HG03442 (cell line): ENCODE results near the gene MBD5.

Experiments
- ATAC-seq: cut with Tn5 transposase; IDR thresholded peaks from one replicate; pipeline ENCODE4 v1.9.1; 2021; ENCODE audit warnings: mild to moderate bottlenecking, moderate library complexity; ENCODE audit not compliant: unreplicated experiment

MBD5 gene

GRCh38 chr2:148450531-148450930 lies 429.6 kb downstream of the MBD5 start:
- no peak for ATAC-seq

GRCh38 chr2:148451046-148451445 lies 430.2 kb downstream of the MBD5 start:
- ATAC-seq: no peak

- no peak for ATAC-seq
These were observed 434.9 kb downstream of the MBD5 start for GRCh38 chr2:148455791-148456190.

- no peak for ATAC-seq
These were observed 437.3 kb downstream of the MBD5 start for GRCh38 chr2:148458171-148458570.

- peak; percentile 52 for ATAC-seq
These were observed 438.5 kb downstream of the MBD5 start for GRCh38 chr2:148459377-148459778.

- no peak for ATAC-seq
These were observed 441.0 kb downstream of the MBD5 start for GRCh38 chr2:148461876-148462275.

- no peak for ATAC-seq
These were observed 454.7 kb downstream of the MBD5 start for GRCh38 chr2:148475626-148476025.

GRCh38 chr2:148479398-148479797 lies 458.5 kb downstream of the MBD5 start:
- no peak for ATAC-seq

GRCh38 chr2:148483665-148484064 lies 462.8 kb downstream of the MBD5 start:
- no peak for ATAC-seq

GRCh38 chr2:148484066-148484465 lies 463.2 kb downstream of the MBD5 start:
- no peak for ATAC-seq

- ATAC-seq: no peak
These were observed 465.8 kb downstream of the MBD5 start for GRCh38 chr2:148486655-148487054.

- no peak for ATAC-seq
These were observed 466.5 kb downstream of the MBD5 start for GRCh38 chr2:148487439-148487838.

- ATAC-seq: no peak
These were observed 470.0 kb downstream of the MBD5 start for GRCh38 chr2:148490840-148491439.

GRCh38 chr2:148493822-148494563 lies 473.1 kb downstream of the MBD5 start:
- ATAC-seq: peak; percentile 60

GRCh38 chr2:148495586-148495985 lies 474.7 kb downstream of the MBD5 start:
- ATAC-seq: no peak

GRCh38 chr2:148501545-148501944 lies 480.7 kb downstream of the MBD5 start:
- no peak for ATAC-seq

- ATAC-seq: no peak
These were observed 482.6 kb downstream of the MBD5 start for GRCh38 chr2:148503516-148503915.

GRCh38 chr2:148507970-148508369 lies 487.1 kb downstream of the MBD5 start:
- ATAC-seq: no peak

GRCh38 chr2:148508878-148509287 lies 488.0 kb downstream of the MBD5 start:
- no peak for ATAC-seq

GRCh38 chr2:148509288-148509902 lies 488.5 kb downstream of the MBD5 start:
- ATAC-seq: peak; percentile 100

- no peak for ATAC-seq
These were observed 491.0 kb downstream of the MBD5 start for GRCh38 chr2:148511883-148512282.

GRCh38 chr2:148512501-148512900 lies 491.6 kb downstream of the MBD5 start:
- ATAC-seq: no peak
